Lower leg skin (tissue), 4 donors: Measurements from ENCODE around the gene CPLX3. TPM values are rescaled to one million over a fixed set of nuclear protein-coding genes. Genes with fewer than 3 reads are reported as not detected.

Source experiments
- DNase-seq, 2 donors: peaks; one replicate each; pipeline ENCODE4 v3.0.0-alpha.2; 2019; ENCODE audit warnings: low spot score in 2 of 2
- H3K4me3 ChIP-seq: fragments of 200-600 bp; sonication (generic); 2 replicates; pipeline ENCODE4 v1.5.1; 2017; ENCODE audit warnings: mild to moderate bottlenecking, low read depth; ENCODE audit not compliant: poor library complexity, severe bottlenecking
- POLR2A ChIP-seq, 2 donors: fragments of 450-650 bp; IDR thresholded peaks; one replicate each; pipeline ENCODE4 v1.6.1; 2016 to 2017; ENCODE audit warnings: antibody characterized with exemption in 2 of 2, mild to moderate bottlenecking in 1 of 2, moderate library complexity in 1 of 2
- WGBS, 2 donors: methylation state at CpG; one replicate each; pipeline ENCODE4 v1.1.5; 2018; 5-methylcytosine and 5-hydroxymethylcytosine counted together
- intact Hi-C: fragments of 100-400 bp; cut with DNase I; formaldehyde crosslinking; loops from one replicate; pipeline ENCODE4 v1.15.0; 2023; ENCODE audit warnings: low total_unique reads
- total RNA-seq, 4 donors: library from RNA; depleted of rRNA; stranded (reverse); fragments of >200 nt; gene quantifications; one replicate each; pipeline ENCODE4 v1.1.0, GENCODE V29; 2016
- TF ChIP-seq, protein P1 (sequence below), 3 donors: fragments of 450-650 bp; IDR thresholded peaks; one replicate each; pipeline ENCODE4 v1.5.1; 2016; ENCODE audit warnings: antibody characterized with exemption in 3 of 3, mild to moderate bottlenecking in 3 of 3, moderate library complexity in 2 of 3

Gene CPLX3
- total RNA-seq, 4 donors from 2014 or later: 0.17 to 0.84 (median 0.28) TPM

DNA sequence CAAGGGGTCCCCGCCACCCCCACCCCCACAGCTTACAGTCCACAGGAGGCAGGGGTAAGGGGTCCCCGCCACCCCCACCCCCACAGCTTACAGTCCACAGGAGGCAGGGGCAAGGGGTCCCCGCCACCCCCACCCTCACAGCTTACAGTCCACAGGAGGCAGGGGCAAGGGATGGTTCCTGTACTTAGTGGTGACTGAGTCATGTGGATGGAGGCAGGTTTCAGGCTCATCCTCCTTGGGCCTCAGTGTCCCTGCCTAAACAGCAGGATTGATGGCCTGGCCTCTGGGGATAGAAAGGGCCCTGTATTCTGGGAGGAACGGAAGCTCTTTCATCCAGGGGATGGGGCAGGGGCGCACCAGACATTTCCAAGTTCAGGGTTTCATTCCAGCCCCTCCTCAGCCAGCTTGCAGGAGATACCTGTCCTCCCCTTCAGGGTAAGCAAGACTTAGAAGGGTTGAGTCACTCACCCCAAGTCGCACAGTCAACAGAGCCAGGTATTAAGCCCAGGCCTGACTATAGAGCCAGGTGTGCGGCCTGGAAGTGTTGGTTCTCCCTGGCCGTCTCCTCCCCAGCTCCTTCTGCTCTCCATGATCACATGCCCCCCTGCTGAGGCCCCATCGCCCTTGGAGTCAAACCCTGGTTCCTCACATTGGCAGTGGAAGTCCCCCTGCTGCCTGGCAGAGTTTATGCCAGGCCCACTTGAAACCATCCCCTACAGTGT is 32.0 kb upstream of the CPLX3 start:
- H3K4me3 ChIP-seq: no peak overlapping the region
- WGBS, 2 donors: 74% methylated on average over 6 of the region's 9 CpGs
- no peak for TF ChIP-seq POLR2A (IDR thresholded peaks at IDR 0.05)
- TF ChIP-seq, protein P1, sequence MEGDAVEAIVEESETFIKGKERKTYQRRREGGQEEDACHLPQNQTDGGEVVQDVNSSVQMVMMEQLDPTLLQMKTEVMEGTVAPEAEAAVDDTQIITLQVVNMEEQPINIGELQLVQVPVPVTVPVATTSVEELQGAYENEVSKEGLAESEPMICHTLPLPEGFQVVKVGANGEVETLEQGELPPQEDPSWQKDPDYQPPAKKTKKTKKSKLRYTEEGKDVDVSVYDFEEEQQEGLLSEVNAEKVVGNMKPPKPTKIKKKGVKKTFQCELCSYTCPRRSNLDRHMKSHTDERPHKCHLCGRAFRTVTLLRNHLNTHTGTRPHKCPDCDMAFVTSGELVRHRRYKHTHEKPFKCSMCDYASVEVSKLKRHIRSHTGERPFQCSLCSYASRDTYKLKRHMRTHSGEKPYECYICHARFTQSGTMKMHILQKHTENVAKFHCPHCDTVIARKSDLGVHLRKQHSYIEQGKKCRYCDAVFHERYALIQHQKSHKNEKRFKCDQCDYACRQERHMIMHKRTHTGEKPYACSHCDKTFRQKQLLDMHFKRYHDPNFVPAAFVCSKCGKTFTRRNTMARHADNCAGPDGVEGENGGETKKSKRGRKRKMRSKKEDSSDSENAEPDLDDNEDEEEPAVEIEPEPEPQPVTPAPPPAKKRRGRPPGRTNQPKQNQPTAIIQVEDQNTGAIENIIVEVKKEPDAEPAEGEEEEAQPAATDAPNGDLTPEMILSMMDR (IDR thresholded peaks at IDR 0.05): no peak
- DNase-seq: no peak
- intact Hi-C loops: no loop called here

DNA sequence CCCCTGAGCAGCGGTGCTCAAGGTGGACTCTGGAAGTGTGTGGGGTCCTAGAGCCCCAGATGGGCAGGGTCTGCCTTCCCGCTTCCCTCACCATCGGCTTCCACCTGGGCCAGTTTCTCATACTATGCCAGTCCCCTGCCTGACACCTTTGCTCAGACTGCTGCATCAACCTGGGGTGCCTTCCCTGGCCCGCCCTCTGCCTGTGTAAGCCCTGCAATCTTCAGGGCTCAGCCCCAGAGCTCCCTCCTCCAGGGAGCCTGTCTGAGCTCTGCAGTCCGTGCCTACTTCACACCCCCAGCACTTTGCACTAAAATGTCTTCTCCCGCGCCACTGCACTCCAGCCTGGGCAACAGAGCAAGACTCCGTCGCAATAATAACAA is 31.5 kb upstream of the CPLX3 start:
- H3K4me3 ChIP-seq: no peak overlapping the region
- DNase-seq: no peak
- WGBS, 2 donors: 88 to 94% methylated on average over 9 of the region's 9 CpGs
- TF ChIP-seq POLR2A (IDR thresholded peaks at IDR 0.05): no peak
- TF ChIP-seq, protein P1 (IDR thresholded peaks at IDR 0.05): no peak
- intact Hi-C loops: no loop called here

DNA sequence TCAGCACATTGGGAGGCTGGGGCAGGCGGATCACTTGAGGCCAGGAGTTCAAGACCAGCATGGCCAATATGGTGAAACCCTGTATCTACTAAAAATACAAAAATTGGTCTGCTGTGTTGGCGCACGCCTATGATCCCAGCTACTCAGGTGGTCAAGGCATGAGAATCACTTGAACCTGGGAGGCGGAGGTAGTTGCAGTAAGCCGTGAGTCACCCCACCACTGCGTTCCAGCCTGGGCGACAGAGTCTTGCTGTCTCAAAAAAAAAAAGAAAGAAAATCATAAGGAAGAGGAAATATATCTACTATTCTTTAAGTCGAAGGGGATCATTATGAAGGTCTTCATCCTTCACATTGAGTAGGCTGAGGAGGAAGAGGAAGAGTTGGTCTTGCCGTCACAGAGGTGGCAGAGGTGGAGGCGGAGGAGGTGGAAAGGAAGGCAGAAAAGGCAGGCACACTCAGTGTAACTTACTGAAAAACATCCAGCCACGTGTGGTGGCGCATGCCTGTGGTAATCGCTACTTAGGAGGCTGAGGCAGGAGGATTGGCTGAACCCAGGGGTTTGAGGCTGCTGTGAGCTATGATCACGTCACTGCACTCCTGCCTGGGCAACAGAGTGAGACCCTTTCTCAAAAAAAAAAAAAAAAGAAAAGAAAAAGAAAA is 30.3 kb upstream of the CPLX3 start:
- DNase-seq: no peak
- no peak for TF ChIP-seq POLR2A (IDR thresholded peaks at IDR 0.05)
- TF ChIP-seq, protein P1 (IDR thresholded peaks at IDR 0.05): no peak
- H3K4me3 ChIP-seq: no peak overlapping the region
- 90 to 92% methylated on average over 14 of the region's 14 CpGs for WGBS, 2 donors
- intact Hi-C loops: no loop called here

DNA sequence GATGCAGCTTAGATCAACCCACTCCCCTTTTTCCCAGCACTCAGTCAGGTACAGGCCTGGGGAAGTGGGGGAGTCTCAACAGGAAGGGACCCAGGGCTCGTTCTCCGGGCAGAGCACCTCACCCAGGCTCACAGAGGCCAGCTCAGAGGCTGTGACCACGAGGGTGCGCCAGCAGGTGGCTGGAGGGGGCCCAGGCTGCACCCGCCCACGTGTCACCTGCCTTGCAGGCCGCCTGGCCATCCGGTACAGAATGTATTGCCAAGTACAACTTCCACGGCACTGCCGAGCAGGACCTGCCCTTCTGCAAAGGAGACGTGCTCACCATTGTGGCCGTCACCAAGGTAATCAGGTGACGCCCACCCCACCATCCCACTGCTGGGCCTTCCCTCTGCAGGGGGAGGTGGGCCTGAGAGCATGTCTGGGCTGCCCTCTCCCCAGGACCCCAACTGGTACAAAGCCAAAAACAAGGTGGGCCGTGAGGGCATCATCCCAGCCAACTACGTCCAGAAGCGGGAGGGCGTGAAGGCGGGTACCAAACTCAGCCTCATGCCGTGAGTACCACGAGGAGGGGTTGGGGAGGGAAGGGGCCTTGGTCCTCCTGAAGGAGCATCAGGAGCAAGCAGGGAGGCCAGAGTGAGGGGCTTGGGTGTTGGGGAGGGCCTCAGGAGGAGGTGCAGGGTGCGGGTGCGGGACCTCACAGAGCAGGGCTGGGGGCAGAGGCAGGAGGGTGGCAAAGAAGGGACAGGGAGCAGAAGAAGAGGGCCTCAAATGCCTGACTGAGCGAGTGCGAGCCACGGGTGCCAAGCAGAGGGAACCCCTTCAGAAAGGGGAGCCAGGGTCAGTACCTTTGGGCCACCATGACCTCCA is 27.8 kb upstream of the CPLX3 start:
- H3K4me3 ChIP-seq: no peak overlapping the region
- intact Hi-C loops: no loop called here
- TF ChIP-seq POLR2A (IDR thresholded peaks at IDR 0.05): no peak
- TF ChIP-seq, protein P1 (IDR thresholded peaks at IDR 0.05): no peak
- DNase-seq: no peak
- WGBS, 2 donors: 85 to 92% methylated on average over 19 to 22 of the region's 25 CpGs

DNA sequence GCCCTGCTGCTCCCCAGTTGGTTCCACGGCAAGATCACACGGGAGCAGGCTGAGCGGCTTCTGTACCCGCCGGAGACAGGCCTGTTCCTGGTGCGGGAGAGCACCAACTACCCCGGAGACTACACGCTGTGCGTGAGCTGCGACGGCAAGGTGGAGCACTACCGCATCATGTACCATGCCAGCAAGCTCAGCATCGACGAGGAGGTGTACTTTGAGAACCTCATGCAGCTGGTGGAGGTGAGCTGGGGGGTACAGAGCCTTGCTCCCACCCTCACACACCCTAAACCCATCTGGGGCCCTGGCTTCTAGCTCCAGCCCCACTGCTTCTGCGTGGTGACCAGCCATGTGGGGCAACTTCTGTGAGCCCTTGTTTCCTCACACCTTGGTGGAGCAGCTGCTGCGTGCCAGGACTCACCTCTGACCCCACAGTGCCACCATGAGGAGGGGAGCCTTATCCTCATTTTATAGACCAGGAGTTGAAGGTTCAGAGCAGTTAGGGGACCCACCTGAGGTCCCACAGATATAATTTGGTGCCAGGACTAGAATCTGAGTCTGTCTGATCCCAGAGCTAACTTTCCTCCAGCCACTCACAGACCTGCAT is 27.1 kb upstream of the CPLX3 start:
- intact Hi-C loops: no loop called here
- no peak overlapping the region for H3K4me3 ChIP-seq
- DNase-seq: no peak
- TF ChIP-seq, protein P1 (IDR thresholded peaks at IDR 0.05): no peak
- TF ChIP-seq POLR2A (IDR thresholded peaks at IDR 0.05): no peak
- WGBS, 2 donors: 58 to 69% methylated on average over 10 to 14 of the region's 16 CpGs
